ENCODE results near the gene PGRMC2. TPM values are rescaled to one million over a fixed set of nuclear protein-coding genes. Genes with fewer than 3 reads are reported as not detected.
A peak's percentile ranks its signal among the peaks of the same experiment; 100 is the strongest.

The PGRMC2 gene
- total RNA-seq, 1 donor from 2014 or later = 64.3 TPM

DNA sequence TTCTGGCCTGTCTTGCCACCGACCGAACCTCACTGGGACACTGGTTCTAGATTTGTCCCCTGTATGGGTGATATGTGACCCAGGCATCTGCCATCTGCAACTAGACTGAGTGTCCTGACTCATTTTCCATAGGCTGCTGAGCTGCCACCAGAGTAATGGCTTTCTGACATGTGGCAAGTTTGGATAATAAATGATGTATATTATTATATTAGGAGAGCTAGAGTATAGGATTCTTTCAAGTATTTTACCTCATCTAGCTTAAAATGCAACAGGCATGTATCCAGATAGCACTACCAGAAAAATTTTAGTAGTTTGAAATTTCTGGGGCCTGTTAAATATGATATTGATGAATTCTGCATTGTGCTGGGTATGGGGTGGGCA, 15.8 kb upstream of the PGRMC2 start:
- no peak for DNase-seq
- ATAC-seq = no peak
- intact Hi-C loops (cut with micrococcal nuclease) = no loop called here

DNA sequence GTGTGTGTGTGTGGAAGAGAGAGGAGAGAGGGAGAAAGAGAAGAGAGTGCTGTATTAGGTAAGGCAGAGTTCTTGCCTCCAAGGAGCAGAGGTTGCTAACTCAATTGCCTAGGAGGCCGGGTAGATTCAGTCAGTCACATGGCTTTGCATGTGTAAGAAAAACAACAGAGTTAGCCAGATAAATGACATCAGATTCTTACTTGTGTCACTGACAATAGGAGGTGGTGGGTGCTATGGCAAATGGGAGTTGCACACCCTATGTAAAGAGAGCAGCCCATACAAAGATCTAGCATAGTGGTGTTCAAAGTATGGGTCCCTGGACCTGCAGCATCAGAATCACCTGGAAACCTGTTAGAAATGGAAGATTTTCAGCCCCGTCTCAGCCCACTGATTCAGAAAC, 14.4 kb upstream of the PGRMC2 start:
- DNase-seq (no peak), ATAC-seq (no peak)
- intact Hi-C loops (cut with micrococcal nuclease) = no loop called here

DNA sequence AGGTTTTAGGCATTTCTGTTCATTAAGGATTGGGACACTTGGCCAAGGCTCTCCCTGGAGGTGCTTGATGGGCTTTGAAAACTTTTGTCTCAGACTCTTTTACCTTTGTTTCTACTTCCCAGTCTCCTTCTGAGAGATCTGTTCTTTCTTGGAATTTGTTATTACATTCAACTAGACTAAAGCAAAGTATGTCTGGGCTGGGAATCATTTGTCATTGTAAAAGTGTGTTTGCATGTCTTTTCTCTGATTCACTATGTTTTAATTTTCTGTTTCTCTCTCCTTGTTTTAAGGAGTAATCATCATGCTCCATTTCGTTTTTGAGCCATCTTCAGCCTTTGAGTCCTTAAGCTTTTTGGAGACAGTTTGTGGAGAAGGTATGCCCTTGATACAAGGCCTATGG, 12.2 kb upstream of the PGRMC2 start:
- intact Hi-C loops (cut with micrococcal nuclease) = no loop called here
- ATAC-seq (no peak), DNase-seq (no peak)

DNA sequence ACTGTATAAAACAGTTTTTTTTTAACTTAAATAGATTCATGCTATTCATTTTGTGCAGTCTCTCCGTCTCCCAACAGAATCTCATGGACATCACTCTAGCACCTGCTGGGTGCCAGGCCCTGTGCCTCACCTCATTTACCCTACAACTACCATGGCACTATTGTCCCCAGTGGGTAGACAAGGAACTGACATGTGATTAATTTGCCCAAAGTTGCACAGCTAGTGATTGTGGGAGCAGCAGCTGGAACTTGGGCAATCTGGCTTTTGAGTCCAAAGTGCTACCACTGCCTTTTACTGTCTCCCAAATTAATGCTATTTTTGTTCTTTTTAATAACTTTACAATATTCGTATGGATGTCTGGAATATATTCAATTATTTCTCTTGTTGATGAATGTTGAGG, 11.2 kb upstream of the PGRMC2 start:
- ATAC-seq (no peak), DNase-seq (no peak)
- intact Hi-C loops (cut with micrococcal nuclease) = no loop called here

DNA sequence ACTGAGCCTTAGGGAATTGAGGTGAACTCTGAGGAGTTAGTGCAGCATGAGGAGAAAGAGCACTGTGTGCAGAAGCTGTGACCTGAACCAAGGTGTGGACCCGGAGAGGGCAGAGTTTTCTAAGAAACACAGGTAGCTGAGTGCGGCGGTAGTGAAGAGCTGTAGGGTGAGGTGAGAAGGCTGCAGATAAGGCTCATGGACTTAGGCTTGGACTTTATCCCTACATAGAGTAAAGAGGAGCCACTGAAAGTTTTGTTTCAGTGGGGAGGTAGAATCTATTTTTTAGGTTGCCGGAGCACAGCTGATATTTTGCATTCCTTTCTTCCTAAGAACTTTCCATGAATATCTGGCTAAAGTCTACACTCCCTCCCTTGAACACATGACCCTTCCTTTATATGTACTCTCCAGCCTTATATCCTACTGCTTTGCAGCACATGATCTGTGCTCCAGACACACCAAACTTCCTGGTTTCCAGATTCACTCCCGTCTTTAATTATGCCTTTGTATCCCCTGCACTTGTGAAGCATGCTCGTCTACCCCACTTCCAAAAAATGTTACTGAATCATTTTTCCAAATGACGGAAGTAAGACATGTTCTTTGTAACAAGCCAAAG, 10.6 kb upstream of the PGRMC2 start:
- no peak for ATAC-seq
- intact Hi-C loops (cut with micrococcal nuclease) = no loop called here
- no peak for DNase-seq

DNA sequence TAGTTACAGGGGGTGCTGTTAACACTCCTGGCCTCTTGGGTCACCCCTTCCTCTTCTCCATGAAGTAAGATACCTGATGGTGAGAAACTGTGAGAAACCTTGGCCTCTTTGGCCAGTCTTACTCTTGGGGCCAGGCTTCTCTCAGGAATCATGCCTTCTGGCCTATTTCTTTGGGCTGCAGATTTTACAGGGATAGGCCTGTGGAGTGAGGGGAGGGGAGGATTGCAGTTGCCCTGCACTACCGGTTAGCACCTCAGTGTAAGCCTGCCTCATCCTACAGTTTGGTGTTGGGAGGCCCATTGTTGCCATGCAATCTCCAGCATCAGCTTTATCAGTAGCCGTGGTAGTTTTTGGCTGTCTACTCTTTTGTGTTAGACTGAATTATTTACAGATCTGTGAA, 7.6 kb upstream of the PGRMC2 start:
- intact Hi-C loops (cut with micrococcal nuclease) = no loop called here
- ATAC-seq = no peak
- no peak for DNase-seq

DNA sequence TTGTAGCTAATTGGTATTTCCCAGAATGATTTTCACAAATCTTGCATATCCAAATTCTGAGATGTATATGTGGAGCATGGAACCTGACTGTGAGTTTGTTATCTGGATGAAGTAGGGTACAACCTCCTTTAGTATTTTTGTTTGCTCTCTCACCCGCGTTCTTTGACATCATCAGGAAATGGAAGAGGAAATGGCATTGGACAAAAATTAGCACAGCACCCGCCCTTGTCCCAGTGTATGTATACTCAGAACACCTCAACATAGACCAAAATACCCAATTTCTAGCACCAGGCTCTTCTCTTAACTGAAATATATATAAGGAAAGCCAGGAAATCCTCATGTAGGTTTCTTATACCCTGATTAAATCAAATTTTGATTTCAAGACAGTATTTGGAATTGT, 6.9 kb upstream of the PGRMC2 start:
- ATAC-seq (no peak), DNase-seq (no peak)
- intact Hi-C loops (cut with micrococcal nuclease) = no loop called here

DNA sequence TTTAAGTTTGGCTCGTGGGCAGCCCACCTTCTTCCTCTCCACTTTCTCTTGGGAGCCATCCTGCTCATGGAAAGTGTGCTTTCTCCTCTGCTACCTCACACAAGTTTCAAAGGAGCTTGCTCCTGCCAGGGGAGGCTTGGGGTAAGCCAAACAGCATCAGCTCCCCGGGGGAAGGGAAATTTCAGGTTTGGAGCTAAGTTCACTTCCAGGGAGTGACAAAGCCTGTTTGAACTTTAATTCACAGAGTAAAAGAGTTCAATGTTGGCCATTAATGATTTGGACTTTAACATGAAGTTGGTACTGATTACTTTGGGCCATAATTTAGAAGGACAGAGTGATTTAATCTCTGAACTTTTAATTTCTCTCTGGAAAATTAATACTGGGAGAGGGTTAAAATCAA, 4.7 kb upstream of the PGRMC2 start:
- intact Hi-C loops (cut with micrococcal nuclease) = no loop called here
- no peak for DNase-seq

DNA sequence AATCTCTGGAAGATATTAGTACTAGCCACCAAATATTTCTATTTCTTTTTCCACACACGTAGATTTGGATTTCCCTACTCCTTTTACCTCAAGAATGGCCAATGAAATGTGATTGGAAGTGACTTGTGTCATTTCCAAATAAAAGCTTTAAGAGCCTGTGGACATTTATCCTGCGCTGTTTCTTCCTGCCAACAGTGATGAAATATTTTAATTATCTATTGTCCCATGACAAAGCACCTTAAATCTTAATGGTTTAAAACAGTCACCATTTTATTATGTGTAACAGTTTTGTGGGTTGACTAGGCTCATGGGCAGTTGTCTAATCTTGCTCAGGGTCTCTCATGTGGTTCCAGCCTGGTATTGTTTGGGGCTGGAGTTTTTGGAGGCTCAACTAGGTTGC, 3.5 kb upstream of the PGRMC2 start:
- intact Hi-C loops (cut with micrococcal nuclease) = no loop called here
- DNase-seq (no peak), ATAC-seq (no peak)

More for the DNA sequence above, 4.7 kb upstream of the PGRMC2 start:
- no peak for ATAC-seq

DNA sequence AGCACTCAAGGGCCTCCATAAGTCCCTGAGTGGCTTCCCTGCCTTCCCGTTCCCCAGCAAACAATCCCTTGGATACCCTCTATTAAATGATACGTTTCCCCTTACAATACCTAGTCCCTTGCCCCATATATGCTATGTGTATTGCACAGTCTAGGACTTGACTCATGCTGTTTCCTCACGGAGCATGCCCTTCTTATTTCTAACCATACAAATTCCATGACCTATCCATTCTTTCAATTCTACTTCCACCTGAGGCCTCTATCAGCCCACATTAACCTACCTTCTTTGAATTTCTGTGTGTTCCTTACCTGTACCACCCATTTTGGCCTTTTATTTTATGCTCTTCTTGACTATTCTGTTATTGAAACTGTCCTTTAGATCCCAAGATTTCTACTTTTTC, 2.9 kb upstream of the PGRMC2 start:
- intact Hi-C loops (cut with micrococcal nuclease) = no loop called here
- DNase-seq (no peak), ATAC-seq (no peak)

DNA sequence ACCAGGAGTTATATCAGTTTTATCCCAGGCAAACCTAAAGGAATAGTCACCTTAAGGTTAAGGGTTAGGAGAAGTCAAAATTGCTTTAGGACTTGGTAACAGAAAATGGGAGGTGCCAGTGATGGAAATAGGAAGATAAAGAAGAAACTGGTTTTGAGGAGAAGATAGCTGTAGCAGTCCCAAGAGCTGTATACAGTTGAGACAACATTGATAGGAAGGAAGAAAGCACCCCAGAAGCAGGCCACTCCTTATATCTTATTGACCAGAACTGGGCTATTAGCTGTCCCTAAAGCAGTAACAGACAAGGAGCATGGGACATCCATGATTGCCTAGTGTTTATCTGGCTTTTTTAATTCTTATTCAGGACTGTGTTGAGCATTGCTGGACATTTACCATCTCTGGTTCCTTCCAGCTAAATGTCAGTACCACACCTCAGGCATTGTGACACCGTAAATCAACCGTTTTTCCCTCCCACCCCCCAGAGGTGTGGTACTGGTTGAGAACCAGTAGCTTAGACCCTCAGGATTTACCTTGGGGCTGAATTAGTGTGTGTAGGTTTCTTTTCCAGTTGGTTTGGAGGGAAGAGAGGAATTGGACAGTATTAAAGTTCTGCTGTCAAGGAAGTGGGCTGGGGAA, 2.0 kb upstream of the PGRMC2 start:
- ATAC-seq = no peak
- no peak for DNase-seq
- intact Hi-C loops (cut with micrococcal nuclease) = loop anchor here (5.0 kb wide), 1 partner anchor 518 kb away; the partner anchor contains the start of gene JADE1

DNA sequence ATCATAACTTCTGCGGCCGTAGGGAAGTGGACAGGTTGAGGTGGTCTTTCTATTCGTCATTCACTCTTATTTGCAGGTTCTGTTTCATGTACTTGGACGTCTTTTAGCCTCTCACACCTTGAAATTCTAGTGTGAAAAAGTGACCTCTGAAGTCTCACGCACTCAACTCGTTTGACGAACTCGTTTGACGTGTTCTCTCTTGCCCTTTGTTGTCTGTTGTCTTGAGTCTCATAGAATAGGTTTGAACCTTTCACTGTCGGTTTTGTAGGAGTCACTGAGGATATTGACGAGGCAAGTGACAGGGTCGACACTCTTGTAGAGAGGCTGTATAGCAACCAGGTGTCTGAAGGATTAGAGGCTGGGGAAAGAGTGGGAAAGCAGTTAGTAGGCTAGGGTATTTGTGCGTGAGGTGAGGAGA, 1.1 kb upstream of the PGRMC2 start:
- ATAC-seq (no peak), DNase-seq (no peak)
- intact Hi-C loops (cut with micrococcal nuclease) = loop anchor here (5.0 kb wide), 1 partner anchor 519 kb away; the partner anchor contains the start of gene JADE1

DNA sequence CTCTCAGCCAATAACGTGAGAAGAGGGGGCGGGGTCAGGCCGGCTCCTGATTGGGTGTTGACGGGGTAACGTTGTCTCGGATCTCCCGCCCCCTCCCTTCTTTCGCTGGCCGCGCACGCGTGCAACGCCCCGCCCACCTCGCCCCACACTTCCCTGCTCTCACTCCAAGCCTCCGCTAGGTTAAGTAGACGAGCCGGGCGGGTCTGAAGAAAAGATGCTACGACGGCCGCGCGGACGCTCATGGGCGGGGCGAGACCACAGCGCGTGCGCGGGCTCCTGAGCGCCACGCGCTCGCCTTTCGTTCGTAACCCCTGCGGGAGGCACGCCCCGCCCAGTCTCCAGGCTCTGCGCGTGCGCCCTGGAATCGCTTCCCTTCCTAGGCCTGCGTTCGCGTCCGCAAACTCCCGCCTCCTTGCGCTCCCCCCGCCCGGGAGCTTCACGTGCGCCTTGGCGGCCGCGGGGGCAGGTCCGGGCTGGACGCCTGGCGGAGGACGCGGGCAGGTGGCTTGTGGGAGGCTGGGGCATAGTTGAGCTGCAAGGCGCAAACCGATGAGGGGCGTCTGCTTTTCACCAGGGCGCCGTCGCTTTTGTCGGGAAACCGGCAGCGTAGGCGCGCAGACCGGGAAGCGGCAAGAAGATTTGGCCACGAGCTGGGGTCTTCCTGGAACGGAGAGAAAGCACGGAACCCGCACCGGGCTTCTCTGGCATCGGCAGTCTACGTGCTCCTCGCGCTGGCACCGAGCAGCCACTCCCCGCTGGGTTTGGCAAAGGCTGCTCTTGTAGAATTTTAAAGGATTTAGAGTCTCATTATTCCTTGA, 467 bp upstream of the PGRMC2 start:
- intact Hi-C loops (cut with micrococcal nuclease) = loop anchor here (5.0 kb wide), 1 partner anchor 519 kb away; the partner anchor contains the start of gene JADE1
- ATAC-seq (peak; percentile 93), DNase-seq (peak; percentile 100)

DNA sequence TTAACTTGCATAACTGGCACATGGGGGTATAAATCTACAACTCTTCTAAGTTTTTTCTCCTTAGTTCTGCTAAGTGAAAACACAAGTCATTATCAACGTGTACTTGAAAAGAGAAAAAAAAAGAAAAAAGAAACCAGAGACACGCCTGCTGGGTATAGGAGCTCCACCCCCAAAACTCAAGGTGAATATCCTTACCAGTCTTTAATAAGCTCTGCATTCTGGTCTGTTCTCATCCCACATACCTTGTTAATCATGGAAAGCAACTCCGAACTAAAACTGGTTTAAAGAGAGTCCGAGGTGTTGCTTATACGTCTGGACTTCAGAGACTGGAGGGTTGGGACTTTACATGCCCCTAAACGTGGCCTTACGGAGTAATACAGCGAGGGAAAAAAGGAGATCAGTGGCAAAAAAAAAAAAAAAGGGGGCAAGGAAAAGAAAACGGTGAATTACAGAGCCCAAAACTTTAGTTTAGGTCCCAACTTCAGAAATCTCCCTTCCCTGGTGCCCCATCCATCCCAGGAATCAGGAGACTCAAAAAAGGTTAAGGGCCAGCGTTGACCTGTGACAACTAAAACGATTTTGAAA, 1.0 kb downstream of the PGRMC2 start:
- intact Hi-C loops (cut with micrococcal nuclease) = loop anchor here (5.0 kb wide), 1 partner anchor 521 kb away; the partner anchor contains the start of gene JADE1
- ATAC-seq = no peak
- no peak for DNase-seq

DNA sequence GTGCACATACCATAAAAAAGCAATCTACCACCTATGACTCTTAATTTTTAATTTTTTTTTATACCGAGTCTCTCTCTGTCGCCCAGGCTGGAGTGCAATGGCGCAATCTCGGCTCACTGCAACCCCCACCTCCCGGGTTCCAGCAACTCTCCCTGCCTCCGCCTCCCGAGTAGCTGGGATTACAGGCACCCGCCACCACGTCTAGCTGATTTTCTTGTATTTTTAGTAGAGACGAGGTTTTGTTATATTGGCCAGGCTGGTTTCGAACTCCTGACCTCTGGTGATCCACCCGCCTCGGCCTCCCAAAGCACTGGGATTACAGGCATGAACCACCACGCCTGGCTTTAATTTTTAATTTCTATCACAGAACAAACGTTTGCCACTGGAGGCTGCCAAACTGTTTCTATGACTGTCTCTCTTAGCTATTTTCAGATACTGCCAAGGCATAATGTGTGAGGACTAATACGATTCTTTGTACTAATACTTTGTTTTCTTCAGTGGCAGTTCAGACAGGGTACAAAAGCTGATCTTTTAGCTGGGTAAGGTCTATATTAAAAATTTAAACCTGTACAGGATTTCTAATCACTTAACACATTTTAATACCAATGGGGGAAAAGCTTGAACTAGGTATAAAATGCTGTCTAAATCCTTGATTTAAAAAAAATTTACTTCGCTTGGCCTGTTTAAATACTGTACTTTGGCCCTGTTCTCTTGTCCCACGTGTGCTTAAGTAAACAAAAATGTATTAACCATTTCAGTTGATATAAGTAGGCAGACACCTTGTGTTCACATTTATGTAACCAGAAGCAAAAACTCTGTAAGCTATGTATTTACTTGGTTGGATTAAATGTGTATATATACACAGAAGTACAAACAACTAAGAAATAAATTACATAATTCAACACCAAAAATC, 2.3 kb downstream of the PGRMC2 start:
- DNase-seq (peak; percentile 29), ATAC-seq (no peak)
- intact Hi-C loops (cut with micrococcal nuclease) = loop anchor here (5.0 kb wide), 1 partner anchor 522 kb away; the partner anchor contains the start of gene JADE1

DNA sequence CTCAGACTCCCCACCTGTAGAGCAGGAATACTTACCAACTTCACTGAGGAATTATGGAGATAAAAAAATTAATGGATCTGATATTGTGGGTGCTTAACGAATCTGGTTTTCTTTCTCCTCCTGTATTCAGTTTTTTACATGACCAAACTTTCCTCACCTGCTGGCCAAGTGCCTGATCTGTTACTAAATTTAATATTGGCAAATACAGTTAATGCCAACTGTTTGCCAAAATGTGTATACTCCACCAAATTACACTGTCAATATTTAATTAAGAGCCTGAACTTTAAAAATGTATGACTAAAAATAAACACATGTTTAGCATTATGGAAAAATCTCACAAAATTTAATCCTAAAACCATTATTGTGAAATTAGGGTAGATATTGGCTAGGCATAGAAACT, 3.3 kb downstream of the PGRMC2 start:
- no peak for DNase-seq
- ATAC-seq = no peak
- intact Hi-C loops (cut with micrococcal nuclease) = no loop called here

DNA sequence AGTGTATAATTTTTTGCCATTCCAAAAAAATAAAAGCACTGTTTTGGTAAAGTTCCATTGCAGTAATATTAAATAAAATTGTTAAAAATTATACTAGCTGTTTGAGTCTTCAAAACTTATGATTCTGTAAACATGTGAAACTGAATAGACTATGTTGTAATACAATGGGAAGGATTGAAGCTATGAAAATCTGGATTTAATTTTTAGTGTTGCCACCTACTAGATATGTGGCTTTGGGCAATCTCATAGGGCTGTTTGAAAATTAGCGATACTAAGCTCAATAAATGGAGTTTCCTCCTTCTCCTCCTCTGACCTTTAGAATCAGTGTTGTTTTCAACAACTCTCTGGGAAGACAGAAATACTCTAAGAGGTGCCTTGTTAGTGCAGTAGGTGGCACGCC, 4.5 kb downstream of the PGRMC2 start:
- intact Hi-C loops (cut with micrococcal nuclease) = no loop called here
- ATAC-seq = no peak
- DNase-seq = no peak

DNA sequence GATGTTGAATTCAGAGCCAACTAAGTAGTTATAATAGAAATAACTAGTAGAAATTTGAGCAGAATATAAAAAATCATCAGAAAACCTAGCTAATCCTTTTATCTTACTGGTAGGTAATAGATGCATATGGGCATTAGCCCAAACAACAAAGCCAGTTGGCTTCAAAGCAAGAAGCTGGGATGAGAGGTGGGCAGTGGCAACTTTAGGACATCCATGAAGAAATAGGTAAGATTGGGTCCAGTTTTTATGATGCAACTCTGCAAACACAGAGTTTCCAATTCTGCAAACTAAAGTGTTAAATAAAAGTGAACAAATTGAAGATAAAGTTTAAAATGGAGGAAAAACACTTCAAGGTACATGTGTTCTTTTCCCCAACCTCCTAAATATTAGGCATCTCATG, 5.1 kb downstream of the PGRMC2 start:
- no peak for ATAC-seq
- DNase-seq = no peak
- intact Hi-C loops (cut with micrococcal nuclease) = no loop called here

DNA sequence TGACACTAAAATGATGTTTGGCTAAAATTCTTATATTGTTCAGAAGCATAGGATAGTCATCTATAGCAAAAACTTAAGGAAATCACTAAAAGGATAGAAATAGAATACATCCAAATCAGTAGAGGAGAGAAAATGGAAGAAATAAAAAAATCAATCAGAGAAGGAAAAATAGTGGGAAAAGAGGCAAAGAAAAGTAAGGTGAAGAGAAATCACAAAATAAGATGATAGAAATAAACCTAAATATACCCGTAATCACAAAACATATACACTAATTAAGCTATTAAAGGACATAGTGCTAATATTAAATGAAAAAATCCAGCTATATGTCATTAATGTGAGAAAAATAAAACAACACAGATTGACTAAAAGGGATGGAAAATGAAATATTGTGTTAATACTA, 6.3 kb downstream of the PGRMC2 start:
- ATAC-seq (no peak), DNase-seq (no peak)
- intact Hi-C loops (cut with micrococcal nuclease) = no loop called here
